Thyroid gland (tissue), 4 donors: ENCODE measurements around the gene UBE2B.

Experiments used
- POLR2A ChIP-seq, 2 donors: fragments of 450-650 bp; IDR thresholded peaks; one replicate each; pipeline ENCODE4 v1.6.1; 2017; ENCODE audit warnings: antibody characterized with exemption in 2 of 2, mild to moderate bottlenecking in 2 of 2, moderate library complexity in 1 of 2
- TF ChIP-seq, protein P1 (sequence below), 6 experiments: fragments of 200-600 bp in 3 of 6; fragments of 450-650 bp in 3 of 6; sonication (generic) in 3 of 6; IDR thresholded peaks; one replicate each; pipeline ENCODE4 v1.5.1; 2016 to 2019; ENCODE audit warnings: antibody characterized with exemption in 6 of 6, mild to moderate bottlenecking in 2 of 6, inconsistent platforms in 1 of 6, moderate library complexity in 1 of 6

- TF ChIP-seq, protein P1, sequence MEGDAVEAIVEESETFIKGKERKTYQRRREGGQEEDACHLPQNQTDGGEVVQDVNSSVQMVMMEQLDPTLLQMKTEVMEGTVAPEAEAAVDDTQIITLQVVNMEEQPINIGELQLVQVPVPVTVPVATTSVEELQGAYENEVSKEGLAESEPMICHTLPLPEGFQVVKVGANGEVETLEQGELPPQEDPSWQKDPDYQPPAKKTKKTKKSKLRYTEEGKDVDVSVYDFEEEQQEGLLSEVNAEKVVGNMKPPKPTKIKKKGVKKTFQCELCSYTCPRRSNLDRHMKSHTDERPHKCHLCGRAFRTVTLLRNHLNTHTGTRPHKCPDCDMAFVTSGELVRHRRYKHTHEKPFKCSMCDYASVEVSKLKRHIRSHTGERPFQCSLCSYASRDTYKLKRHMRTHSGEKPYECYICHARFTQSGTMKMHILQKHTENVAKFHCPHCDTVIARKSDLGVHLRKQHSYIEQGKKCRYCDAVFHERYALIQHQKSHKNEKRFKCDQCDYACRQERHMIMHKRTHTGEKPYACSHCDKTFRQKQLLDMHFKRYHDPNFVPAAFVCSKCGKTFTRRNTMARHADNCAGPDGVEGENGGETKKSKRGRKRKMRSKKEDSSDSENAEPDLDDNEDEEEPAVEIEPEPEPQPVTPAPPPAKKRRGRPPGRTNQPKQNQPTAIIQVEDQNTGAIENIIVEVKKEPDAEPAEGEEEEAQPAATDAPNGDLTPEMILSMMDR (IDR thresholded peaks at IDR 0.05): no peak
- TF ChIP-seq POLR2A (IDR thresholded peaks at IDR 0.05): no peak
Observed at GRCh38 chr5:134406390-134406789, 35.0 kb downstream of the UBE2B start.
